CD4-positive, alpha-beta T cell treated with Interleukin-6 at 100 ng/mL for 8 hours (primary cell): Measurements from ENCODE around the gene TULP4.
"Not testable (repeated sequence)": the region's sequence is repeated elsewhere in the genome, so short reads cannot be mapped to it uniquely, and the experiment has no call there.

Experiments
- DNase-seq: peaks from one replicate; pipeline ENCODE4 v3.0.0-alpha.2; 2020; ENCODE audit warnings: mixed read lengths, low spot score

Gene TULP4

GRCh38 chr6:158295976-158296853 lies 16.1 kb upstream of the TULP4 start:
- not testable (repeated sequence) for DNase-seq

GRCh38 chr6:158296854-158297324 lies 15.4 kb upstream of the TULP4 start:
- not testable (repeated sequence) for DNase-seq

GRCh38 chr6:158297657-158298056 lies 14.6 kb upstream of the TULP4 start:
- DNase-seq = not testable (repeated sequence)

- DNase-seq = not testable (repeated sequence)
These were observed 11.7 kb upstream of the TULP4 start for GRCh38 chr6:158300306-158301143.

- not testable (repeated sequence) for DNase-seq
These were observed 10.7 kb upstream of the TULP4 start for GRCh38 chr6:158301561-158301960.

GRCh38 chr6:158302195-158302796 lies 10.0 kb upstream of the TULP4 start:
- not testable (repeated sequence) for DNase-seq

- no peak for DNase-seq
These were observed 9.0 kb upstream of the TULP4 start for GRCh38 chr6:158303210-158303731.

GRCh38 chr6:158304254-158304653 lies 8.0 kb upstream of the TULP4 start:
- no peak for DNase-seq

GRCh38 chr6:158309814-158310213 lies 2.5 kb upstream of the TULP4 start:
- no peak for DNase-seq

- DNase-seq = no peak
These were observed 1.1 kb upstream of the TULP4 start for GRCh38 chr6:158311193-158311592.

- DNase-seq = no peak
These were observed 639 bp upstream of the TULP4 start for GRCh38 chr6:158311626-158312025.

- no peak for DNase-seq
These were observed 570 bp downstream of the TULP4 start for GRCh38 chr6:158312672-158313397.

- no peak for DNase-seq
These were observed 1.7 kb downstream of the TULP4 start for GRCh38 chr6:158313989-158314388.

GRCh38 chr6:158314737-158315136 lies 2.5 kb downstream of the TULP4 start:
- no peak for DNase-seq

- DNase-seq = no peak
These were observed 3.8 kb downstream of the TULP4 start for GRCh38 chr6:158316022-158316421.

- no peak for DNase-seq
These were observed 9.7 kb downstream of the TULP4 start for GRCh38 chr6:158321960-158322359.

GRCh38 chr6:158322400-158322723 lies 10.1 kb downstream of the TULP4 start:
- no peak for DNase-seq

- no peak for DNase-seq
These were observed 10.7 kb downstream of the TULP4 start for GRCh38 chr6:158322724-158323560.

- no peak for DNase-seq
These were observed 11.3 kb downstream of the TULP4 start for GRCh38 chr6:158323561-158323958.

GRCh38 chr6:158324136-158324535 lies 11.9 kb downstream of the TULP4 start:
- DNase-seq = no peak

- DNase-seq = no peak
These were observed 14.9 kb downstream of the TULP4 start for GRCh38 chr6:158327211-158327610.
